GM12801 (cell line): ENCODE results near the gene GLT6D1.

Experiments used
- TF ChIP-seq, protein P1 (sequence below): IDR thresholded peaks from one replicate; pipeline ENCODE4 v1.5.1; 2011; ENCODE audit warnings: control low read depth; ENCODE audit not compliant: insufficient read length; ENCODE audit errors: extremely low read depth

GLT6D1 gene

DNA sequence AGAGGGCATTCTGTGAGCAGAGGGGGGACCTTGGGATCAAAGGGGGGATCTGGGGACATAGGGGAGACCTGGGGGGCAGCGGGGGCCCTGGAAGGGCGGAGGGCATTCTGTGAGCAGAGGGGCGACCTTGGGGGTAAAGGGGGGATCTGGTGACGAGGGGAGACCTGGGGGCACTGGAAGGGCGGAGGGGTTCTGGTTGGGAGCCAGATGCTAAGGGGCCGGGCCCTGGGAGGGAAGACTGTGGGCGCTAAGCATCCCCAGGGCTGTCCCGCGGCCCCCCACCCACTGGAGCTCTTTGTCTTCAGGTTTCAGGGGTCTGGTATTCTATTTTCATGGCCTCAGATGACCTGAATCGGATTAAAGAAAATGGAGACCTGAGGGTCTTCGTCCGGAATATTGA is 24.5 kb upstream of the GLT6D1 start:
- TF ChIP-seq, protein P1, sequence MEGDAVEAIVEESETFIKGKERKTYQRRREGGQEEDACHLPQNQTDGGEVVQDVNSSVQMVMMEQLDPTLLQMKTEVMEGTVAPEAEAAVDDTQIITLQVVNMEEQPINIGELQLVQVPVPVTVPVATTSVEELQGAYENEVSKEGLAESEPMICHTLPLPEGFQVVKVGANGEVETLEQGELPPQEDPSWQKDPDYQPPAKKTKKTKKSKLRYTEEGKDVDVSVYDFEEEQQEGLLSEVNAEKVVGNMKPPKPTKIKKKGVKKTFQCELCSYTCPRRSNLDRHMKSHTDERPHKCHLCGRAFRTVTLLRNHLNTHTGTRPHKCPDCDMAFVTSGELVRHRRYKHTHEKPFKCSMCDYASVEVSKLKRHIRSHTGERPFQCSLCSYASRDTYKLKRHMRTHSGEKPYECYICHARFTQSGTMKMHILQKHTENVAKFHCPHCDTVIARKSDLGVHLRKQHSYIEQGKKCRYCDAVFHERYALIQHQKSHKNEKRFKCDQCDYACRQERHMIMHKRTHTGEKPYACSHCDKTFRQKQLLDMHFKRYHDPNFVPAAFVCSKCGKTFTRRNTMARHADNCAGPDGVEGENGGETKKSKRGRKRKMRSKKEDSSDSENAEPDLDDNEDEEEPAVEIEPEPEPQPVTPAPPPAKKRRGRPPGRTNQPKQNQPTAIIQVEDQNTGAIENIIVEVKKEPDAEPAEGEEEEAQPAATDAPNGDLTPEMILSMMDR, result no peak

DNA sequence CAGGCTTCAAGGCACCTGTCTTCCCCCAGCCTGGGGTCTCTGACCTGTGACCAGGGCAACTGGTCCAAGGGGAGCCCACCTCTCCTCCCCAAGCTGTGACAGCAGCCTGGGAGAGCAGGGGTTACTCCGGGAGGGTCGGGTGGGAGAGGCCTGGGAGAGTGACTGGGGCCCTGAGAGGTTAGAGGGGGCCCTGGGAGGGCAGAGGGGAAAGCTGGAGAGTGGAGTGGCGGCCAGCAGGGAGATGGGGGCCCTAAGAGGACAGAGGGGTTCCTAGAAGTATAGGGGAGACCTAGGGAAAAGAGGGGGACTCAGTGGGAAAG is 24.1 kb upstream of the GLT6D1 start:
- TF ChIP-seq, protein P1, result no peak

DNA sequence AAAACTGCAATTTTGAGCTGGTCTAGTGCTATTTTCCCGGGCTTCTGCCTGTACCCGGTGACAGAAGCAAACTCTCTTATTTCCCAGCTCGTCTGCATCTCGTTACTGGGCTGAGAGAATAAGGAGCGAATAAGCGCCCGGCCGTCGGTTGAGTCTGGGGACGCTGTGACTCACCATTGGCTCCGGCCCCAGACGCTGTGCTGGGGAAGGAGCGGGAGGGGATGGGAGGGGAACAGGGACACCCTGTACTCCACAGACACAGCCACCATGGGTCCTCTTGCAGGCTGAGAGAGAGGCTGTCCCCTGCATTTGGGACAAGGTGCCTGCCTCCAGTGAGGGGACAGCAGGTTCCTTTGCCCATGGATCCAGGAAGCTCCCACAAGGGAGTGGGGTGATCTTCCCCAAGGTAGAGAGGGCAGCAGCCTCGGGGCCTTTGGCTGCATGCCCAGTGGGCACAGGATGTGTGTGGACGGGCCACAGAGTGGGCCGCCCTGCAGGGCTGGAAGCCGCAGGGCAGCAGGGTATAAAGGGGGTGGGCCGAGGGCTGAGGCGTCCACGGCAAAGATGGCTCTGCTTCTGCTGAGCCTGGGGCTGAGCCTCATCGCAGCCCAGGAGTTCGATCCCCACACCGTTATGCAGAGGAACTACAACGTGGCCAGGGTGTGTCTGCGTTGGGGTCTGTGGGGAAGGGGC is 23.6 kb upstream of the GLT6D1 start, which contains the start of gene LCN9:
Gene LCN9, plus strand, starts transcription at position 552 of the 693 bp plus-strand sequence. Its CDS starts 13 bp downstream, at position 565.
- TF ChIP-seq, protein P1, result no peak

DNA sequence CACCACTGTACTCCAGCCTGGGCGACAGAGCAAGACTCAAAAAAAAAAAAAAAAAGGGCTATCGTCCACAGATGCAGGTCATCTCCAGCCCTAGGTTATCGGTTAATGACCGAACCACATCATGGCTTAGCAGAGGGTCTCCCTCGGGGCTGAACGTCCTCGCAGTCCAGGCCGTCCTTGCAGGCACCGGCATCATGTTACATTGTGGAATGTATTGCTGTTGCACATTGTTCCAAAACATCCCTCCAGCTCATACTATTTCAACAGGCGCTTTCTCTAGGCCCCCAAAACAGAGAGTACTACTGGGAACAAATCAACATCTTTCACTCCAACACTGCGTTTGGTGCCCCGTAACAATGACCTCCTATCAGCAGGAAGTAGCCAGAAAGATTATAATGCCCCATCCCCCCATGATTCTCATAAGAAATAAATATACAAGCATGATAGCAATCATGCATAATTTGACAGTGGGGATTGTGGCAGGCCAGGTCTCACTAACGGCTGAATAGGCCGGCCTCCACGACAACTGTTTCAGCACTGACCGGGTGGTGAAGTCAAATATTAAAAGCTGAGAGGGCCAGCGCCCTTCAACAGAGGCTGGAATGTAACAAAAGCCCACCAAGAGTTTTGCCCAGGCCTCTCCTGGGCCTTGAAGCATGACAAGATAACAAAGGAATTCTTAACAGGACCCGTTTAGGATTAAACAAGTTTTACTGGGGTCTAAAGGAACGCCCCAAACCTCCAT is 22.6 kb upstream of the GLT6D1 start:
- TF ChIP-seq, protein P1, result no peak

GRCh38 chr9:135660407-135660806 is 21.1 kb upstream of the GLT6D1 start:
- TF ChIP-seq, protein P1, result no peak

GRCh38 chr9:135659252-135659651 is 19.9 kb upstream of the GLT6D1 start:
- TF ChIP-seq, protein P1, result no peak

GRCh38 chr9:135657416-135657815 is 18.1 kb upstream of the GLT6D1 start:
- TF ChIP-seq, protein P1, result no peak
